Osteoblast (primary cell): Measurements from ENCODE around the gene INPP4B. TPM values are rescaled to one million over a fixed set of nuclear protein-coding genes. Genes with fewer than 3 reads are reported as not detected.

ENCODE experiments used
- DNase-seq: peaks from one replicate; pipeline ENCODE4 v3.0.0; 2011; ENCODE audit warnings: low spot score, mixed read lengths; ENCODE audit not compliant: insufficient read length; ENCODE audit errors: missing footprints
- H2AFZ ChIP-seq: 2 replicates; pipeline ENCODE4 v1.6.0; 2011; ENCODE audit warnings: mild to moderate bottlenecking, low read length
- H3K27ac ChIP-seq: 2 replicates; pipeline ENCODE4 v1.5.1; 2011; ENCODE audit warnings: mild to moderate bottlenecking, low read depth, low read length, moderate library complexity
- H3K27me3 ChIP-seq: 2 replicates; pipeline ENCODE4 v1.6.0; 2012; ENCODE audit warnings: mild to moderate bottlenecking, control low read depth, inconsistent platforms, low read length, moderate library complexity; ENCODE audit not compliant: insufficient read depth
- H3K36me3 ChIP-seq: 2 replicates; pipeline ENCODE4 v1.5.1; 2011; ENCODE audit warnings: mild to moderate bottlenecking, low read length, control low read depth, moderate library complexity; ENCODE audit not compliant: insufficient read depth
- H3K4me1 ChIP-seq: 2 replicates; pipeline ENCODE4 v1.5.1; 2011; ENCODE audit warnings: mild to moderate bottlenecking, low read length, control low read depth, moderate library complexity; ENCODE audit not compliant: insufficient read depth
- H3K4me2 ChIP-seq: 2 replicates; pipeline ENCODE4 v1.6.0; 2011; ENCODE audit warnings: mild to moderate bottlenecking, low read length; ENCODE audit not compliant: insufficient read depth
- H3K4me3 ChIP-seq: fragments of 200-600 bp; sonication (generic); 3 replicates; pipeline ENCODE4 v1.5.1; 2012; ENCODE audit warnings: mild to moderate bottlenecking, low read length, inconsistent platforms; ENCODE audit not compliant: insufficient read depth
- H3K79me2 ChIP-seq: 2 replicates; pipeline ENCODE4 v1.6.0; 2012; ENCODE audit warnings: mild to moderate bottlenecking, low read length, control low read depth, inconsistent platforms; ENCODE audit not compliant: insufficient read depth
- H3K9me3 ChIP-seq: 2 replicates; pipeline ENCODE4 v1.5.1; 2011; ENCODE audit warnings: low read depth, low read length, control low read depth
- H4K20me1 ChIP-seq: 2 replicates; pipeline ENCODE4 v1.6.0; 2012; ENCODE audit warnings: mild to moderate bottlenecking, low read length, control low read depth; ENCODE audit not compliant: insufficient read depth
- CTCF ChIP-seq: IDR thresholded peaks from 2 replicates; pipeline ENCODE4 v1.5.1; 2011; ENCODE audit warnings: mild to moderate bottlenecking, low read depth, low read length, moderate library complexity; ENCODE audit errors: extremely low read depth
- total RNA-seq: library from RNA; depleted of rRNA; stranded (reverse); fragments of >200 nt; gene quantifications from 2 replicates; pipeline ENCODE4 v1.2.3, GENCODE V29; 2012

The INPP4B gene
- total RNA-seq, 1 donor = 11.6 TPM

DNA sequence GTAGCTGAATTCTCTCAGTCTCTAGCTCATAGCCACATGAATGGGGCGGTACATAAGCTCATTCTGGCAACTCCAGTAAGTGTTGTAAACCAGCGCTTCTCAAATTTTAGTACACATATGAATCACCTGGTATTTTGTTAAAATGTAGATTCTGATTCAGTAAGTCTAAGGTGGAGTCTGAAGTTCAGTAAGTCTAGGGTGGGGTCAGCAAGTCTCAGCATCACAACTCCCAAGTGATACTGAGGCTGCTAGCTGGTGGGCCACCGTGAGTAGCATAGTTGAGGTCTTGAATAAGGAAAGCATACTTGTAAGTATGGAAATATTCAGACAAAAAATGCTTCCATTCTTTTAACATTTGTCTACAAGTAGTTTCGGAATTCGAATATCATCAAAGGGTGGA lies 36.1 kb upstream of the INPP4B start:
- no peak overlapping the region for H2AFZ ChIP-seq
- H3K4me1 ChIP-seq = no peaks in the 10 kb centered on the region
- H3K4me2 ChIP-seq = no peak overlapping the region
- no peaks in the 10 kb centered on the region for H3K9me3 ChIP-seq
- H3K4me3 ChIP-seq = no peak overlapping the region
- DNase-seq = no peak
- H3K79me2 ChIP-seq = no peaks in the 10 kb centered on the region
- H3K27me3 ChIP-seq = no peaks in the 10 kb centered on the region
- H3K27ac ChIP-seq = no peak overlapping the region
- TF ChIP-seq CTCF = no peak
- no peaks in the 10 kb centered on the region for H3K36me3 ChIP-seq
- no peaks in the 10 kb centered on the region for H4K20me1 ChIP-seq

DNA sequence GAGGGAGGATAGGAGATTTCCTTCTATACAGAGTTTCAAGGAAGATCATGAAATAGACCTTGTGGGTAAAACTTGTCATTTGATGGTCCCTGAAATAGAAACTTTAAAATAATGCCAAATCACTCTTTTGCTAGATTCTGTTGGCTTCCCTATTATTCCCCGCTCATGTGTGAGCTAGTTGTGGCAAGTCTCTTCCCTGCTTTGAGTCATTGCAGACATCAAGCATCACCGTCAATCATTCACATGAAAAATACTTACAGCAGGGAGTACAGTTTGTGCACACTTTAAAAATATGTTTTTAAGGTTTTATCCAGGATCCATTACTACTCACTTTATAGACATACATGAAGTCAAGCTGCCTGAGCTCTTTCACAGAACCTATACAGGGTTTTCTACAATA lies 35.2 kb upstream of the INPP4B start:
- Histone ChIP-seq H4K20me1 (no peaks in the 10 kb centered on the region), H3K27me3 (no peaks in the 10 kb centered on the region), H3K79me2 (no peaks in the 10 kb centered on the region), H3K4me3 (no peak overlapping the region), H3K4me1 (no peaks in the 10 kb centered on the region), H3K27ac (no peak overlapping the region), H3K36me3 (no peaks in the 10 kb centered on the region), H3K9me3 (no peaks in the 10 kb centered on the region), H2AFZ (no peak overlapping the region), H3K4me2 (no peak overlapping the region)
- no peak for TF ChIP-seq CTCF
- no peak for DNase-seq

DNA sequence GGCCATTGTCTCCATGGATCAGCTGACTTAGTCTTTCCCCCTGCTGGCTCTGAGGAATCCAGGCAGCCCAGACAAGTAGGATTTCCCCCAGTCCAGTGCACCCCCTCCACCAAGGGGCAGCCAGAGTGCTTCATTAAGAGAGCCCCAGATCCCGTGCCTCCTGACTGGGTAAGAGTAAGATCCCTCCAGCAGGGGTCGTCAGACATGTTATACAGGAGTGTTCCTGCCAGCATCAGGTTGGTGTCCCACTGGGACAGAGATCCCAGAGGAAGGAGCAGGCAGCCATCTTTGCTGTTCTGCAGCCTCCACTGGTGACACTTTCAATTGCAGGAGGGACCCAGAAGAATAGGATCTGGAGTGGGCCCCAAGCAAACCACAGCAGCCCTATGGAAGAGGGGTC lies 29.0 kb upstream of the INPP4B start:
- Histone ChIP-seq H3K36me3 (no peaks in the 10 kb centered on the region), H3K27me3 (no peaks in the 10 kb centered on the region), H3K9me3 (no peaks in the 10 kb centered on the region), H4K20me1 (no peaks in the 10 kb centered on the region), H3K79me2 (no peaks in the 10 kb centered on the region), H3K4me2 (no peak overlapping the region), H3K4me3 (no peak overlapping the region), H3K4me1 (peaks cover 9% of the 10 kb centered on the region), H3K27ac (no peak overlapping the region), H2AFZ (no peak overlapping the region)
- no peak for TF ChIP-seq CTCF
- DNase-seq = no peak

DNA sequence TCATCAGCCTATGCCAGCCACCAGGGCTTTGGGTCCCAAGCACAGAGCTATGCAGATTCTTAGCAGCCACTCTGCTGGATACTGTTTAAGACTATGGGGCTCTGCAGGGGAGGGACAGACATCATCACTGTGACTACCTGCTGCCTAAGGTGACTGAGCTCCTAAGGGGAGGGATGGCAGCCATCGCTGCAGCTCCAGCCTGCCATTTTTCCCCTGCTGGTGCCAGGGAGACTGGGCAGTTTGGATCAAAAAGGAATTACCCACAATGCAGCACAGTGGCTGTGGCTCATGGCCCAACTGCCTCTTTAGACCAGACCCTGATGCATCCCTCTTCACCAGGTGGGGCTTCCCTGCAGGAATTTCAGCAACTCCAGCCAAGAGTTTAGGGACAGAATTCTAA lies 28.6 kb upstream of the INPP4B start:
- Histone ChIP-seq H3K36me3 (no peaks in the 10 kb centered on the region), H3K27me3 (no peaks in the 10 kb centered on the region), H3K4me2 (no peak overlapping the region), H3K9me3 (no peaks in the 10 kb centered on the region), H4K20me1 (no peaks in the 10 kb centered on the region), H3K79me2 (no peaks in the 10 kb centered on the region), H2AFZ (no peak overlapping the region), H3K4me3 (no peak overlapping the region), H3K27ac (no peak overlapping the region), H3K4me1 (peaks cover 9% of the 10 kb centered on the region)
- DNase-seq = no peak
- no peak for TF ChIP-seq CTCF
